ENCODE measurements around the gene PEX19.

The PEX19 gene

DNA sequence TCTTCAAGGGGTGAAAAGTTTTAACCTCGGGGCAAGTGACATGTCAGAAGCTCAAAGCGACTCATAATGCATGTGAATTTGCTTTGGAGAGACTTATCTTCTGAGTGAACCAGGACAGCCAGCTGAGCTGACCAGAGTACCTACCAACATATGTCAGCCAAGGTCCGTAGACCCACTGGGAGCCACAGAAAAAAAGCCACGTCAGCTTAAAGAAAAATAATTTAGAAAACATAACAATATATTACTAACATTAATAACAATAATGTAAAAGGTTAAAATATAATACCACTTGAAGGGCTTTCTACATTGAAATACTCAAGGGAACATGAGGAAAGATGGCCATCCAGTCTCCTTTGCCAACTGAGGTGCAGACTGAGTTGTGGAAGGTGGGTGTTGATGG lies 6.9 kb downstream of the PEX19 start:
- DNase-seq (ENCODE audit: low read depth) = no peak

DNA sequence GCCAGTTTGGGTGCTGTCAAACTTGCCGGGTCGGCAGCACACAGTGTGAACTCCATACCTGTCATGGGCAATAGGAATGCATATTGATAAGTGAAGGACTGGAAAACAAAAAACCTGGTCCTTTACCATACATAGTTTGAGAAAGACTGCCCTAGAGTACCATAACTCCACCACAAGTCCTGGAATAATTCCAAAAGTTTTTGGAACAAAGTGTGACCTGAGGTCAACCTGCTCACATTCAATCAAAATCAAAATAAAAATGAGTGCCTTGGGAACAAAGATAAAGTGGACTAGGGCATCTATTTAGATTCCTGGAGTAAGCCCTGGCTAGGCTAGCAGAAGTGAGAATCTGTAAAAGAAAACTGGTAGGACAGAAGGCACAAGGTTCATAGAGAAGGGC lies 7.6 kb downstream of the PEX19 start:
- no peak for DNase-seq (ENCODE audit: low read depth)

DNA sequence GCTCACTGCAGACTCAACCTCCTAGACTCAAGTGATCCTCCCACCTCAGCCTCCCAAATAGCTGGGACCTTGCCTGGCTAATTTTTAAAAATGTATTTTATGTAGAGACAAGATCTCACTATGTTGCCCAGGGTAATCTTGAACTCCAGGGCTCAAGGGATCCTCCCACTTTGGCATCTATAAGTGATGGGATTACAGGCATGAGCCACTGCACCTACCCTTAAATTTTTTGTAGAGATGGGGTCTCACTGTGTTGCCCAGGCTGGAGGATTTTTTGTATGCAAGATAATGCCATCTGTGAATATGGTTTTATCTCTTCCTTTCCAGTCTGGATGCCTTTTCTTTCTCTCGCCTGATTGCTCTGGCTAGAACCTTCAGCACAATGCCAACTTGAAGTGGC lies 13.9 kb downstream of the PEX19 start:
- DNase-seq (ENCODE audit: low read depth) = no peak

DNA sequence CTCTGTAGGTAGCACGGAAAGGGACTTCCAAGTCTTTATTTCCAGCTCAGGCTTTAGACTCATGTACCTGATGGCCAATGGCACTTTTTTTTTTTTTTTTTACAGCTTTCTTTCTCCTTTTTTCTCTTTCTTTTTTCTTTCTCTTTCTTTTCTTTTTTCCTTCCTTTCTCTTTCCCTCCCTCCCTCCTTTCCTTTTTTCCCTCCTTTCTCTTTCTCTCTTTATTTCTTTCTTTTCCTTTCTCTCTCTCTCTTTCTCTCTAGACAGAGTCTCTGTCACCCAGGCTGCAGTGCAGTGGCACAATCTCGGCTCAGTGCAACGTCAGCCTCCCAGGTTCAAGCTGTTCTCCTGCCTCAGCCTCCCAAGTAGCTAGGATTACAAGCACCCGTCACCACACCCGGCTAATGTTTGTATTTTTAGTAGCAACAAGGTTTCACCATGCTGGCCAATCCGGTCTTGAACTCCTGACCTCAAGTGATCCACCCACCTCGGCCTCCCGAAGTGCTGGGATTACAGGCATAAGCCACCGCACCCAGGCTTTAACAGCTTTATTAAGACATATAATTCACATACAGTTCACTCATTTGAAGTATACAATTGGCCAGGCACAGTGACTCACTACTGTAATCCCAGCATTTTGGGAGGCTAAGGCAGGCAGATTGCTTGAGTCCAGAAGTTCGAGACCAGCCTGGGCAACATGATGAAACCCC lies 17.5 kb downstream of the PEX19 start:
- DNase-seq (ENCODE audit: low read depth) = no peak

DNA sequence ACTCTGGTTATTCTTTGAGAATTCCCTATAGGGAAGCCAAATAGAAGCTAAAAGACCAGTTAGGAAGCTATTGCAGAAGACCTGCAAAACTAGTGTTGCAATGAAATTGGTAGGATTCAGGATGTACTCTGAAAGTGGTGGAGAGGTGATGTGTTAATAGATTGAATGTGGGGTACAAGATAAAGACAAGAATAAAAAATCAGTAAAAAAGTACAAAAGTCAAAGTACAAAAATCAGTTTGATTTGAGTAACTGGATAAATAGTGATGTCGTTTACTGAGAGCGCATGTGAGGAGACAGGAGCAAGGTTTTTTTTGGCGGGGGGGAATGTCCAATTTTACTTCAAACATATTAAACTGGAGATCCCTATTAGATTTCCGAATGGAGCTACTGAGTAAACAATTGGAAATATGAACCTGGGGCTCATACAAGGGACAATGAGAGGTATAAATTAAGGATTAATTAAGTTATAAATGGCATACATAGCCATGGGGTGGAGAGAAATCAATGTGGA lies 20.1 kb downstream of the PEX19 start:
- DNase-seq (ENCODE audit: low read depth) = no peak

DNA sequence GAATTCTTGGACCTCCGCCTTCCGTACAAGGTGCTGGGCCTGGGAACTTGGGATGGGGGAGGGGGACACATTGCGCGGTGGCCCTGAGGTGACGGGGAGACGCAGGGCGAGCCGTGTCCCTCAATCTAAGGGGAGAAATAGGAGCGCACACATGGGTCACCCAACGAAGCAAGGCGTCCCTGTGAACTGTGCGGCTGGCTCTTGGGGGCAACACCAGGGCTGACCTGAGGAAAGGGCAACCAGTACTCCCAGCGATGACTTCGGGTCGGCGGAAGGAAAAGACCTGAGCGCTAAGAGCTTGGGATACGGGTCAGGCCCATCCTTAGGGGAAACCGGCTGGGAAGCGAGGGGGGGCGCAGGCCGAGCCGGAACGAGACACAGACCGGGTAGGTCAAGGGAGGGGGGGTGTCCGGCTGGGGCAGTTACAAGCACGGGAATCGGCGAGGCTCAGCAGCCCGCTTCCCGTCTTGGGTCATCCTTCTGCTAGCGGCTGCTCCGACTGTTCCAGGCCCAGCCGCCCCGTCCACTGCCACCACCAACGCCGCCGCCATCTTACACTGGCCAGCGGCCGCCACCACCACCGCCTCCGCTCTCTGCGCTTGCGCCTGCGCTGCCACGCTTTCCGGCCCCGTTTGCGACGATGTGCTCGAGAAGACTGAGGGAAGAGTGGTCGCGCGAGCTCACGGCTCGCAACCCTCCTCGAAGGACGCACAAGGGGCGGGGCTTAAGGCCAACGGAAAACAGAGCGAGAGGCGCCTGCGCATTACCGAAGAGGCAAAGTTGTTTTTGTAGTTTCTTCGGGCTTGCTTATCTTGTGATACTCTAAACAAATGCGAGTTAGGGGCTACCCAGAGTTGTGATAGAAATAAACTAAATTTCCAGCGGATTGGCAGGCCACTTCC lies 22.8 kb downstream of the PEX19 start, which contains the start of gene DCAF8:
DCAF8 (minus strand) TSS at position 657 of the 902 bp plus-strand sequence. CDS start 18,541 bp downstream, outside the sequence.
- DNase-seq (ENCODE audit: low read depth) = peak; percentile 96

DNA sequence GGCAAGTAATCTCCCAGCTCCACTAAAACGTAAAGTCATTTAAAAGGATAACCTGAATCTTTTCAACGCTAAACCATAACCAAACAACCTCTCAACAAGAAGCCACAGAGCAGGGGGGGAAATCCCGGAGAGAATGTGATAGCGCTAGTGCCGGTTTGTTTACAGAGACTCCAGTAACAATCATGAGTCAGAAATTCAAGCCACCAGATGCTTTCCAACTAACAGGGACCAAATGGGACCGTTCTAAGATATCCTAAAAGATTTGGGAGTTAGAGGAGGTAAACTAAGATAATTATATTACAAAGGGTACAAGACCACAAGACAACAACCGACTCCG lies 23.4 kb downstream of the PEX19 start:
- peak; percentile 57 for DNase-seq (ENCODE audit: low read depth)

DNA sequence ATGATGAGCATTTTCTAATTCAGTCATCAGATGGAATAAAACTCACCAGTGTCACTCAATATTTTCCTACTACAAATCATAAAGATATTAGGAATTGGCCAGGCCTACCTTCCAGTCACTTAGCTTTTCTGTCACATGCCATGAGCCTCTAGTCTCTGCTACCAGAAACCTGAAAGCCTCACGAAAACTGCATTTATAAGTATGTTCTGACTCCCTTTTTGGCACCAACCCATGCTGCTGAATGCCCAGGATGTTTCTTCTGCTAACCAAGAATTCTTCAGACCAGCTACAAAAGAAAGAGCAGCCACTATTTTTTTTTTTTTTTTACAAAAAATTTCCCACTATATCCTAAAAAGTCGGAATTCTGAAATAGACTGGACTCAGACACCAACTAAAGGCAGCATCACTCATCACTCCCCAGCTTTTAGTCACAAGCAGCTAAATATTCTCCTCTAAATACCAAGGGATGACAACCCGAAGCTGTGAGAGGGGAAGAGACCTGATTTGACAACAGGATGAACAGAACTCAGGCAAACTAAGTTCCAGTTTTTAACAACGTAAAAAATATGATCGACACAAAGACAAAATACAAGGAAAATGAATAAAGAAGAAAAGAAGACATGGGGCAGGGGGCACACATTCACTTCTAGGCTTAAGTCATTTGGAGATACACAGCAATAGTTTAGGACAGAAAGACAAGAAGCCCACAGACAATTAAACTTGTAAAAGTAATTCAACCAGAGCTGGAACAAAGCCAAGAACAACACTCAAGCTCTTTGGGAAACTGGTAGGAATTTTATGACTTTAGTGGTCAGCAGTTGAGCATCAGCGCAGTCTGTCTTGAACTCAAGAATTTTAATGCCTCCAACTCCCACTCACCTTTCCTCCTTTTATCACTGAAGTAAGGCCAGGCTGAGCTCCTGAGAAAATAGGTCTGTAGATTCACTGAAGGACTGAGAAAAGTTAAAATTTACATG lies 24.2 kb downstream of the PEX19 start:
- DNase-seq (ENCODE audit: low read depth) = peak; percentile 55

DNA sequence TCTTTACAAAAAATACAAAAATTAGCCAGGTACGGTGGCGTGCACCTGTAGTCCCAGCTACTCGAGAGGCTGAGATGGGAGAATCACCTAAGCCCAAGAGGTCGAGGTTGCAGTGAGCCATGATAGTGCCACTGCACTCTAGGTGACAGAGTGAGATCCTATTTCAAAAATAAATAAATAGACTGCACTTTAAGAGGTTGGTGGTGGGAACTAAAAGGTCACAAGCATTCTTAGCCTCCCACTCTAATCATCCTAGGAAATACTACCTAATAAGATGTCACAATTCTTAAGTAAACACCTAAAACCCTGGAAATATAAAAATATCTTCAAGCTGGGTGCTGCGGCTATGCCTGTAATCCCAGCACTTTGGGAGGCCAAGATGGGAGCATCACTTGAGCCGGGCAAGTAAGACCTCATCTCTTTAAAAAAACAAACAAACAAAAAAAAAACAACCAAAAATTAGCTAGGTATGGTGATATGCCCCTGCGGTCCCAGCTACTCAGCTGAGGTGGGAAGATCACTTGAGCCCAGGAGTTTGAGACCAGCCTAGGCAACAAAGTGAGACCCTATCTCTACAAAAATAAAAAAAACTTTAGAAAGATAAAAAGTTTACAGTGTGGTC lies 26.6 kb downstream of the PEX19 start:
- no peak for DNase-seq (ENCODE audit: low read depth)

DNA sequence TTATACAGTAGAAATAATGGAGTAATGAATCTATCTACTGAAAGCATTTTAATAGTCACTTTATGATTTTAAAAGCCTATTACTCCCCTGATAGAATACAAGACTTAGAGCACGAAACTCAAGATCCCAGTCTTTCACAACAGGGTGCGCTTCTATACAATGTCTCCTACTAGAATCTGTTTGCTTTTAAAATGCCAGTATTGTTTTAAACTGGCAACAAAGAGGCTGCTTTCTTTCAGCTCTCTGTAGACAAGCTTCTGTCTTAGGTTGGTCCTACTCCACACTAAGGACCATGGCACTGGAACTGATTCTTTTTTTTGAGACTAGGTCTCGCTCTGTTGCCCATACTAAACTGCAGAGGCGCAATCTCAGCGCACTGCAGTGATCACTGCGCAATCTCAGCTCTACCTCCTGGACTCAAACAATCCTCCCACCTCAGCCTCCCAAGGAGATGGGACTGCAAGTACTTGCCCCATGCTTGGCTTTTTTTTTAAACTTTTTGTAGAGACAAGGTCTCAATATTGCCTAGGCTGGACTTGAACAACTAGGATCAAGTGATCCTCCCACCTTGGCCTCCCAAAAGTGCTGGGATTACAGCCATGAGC lies 27.4 kb downstream of the PEX19 start:
- no peak for DNase-seq (ENCODE audit: low read depth)

DNA sequence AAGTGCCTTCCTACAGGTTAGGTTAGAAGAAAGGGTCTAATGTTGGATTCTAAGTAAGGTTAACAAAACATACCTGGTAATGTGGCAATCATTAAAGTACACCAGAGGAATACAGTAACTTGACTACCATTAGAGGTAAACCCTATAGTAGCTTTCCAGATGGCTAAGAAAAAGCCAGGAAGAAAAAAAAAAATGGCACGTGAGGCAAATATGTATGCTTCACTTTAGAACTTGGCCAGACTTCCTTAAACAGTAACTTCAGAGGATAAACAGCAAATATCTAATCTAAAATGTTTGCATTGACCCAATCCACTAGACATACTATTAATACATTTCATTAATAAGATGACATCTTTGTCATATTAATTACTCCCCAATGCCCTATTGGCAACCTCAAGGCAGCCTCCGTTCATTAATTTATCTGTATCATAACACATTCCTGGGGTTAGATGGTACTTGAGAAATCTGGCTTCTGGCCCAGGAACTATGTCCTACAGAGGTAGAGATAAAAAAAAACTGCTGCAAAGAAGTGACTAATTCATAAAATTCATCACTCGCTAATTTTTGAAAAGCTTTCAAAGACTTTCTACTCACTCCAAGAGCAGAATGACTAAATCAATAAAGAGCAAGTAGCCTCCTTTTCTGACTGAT lies 28.4 kb downstream of the PEX19 start:
- no peak for DNase-seq (ENCODE audit: low read depth)

DNA sequence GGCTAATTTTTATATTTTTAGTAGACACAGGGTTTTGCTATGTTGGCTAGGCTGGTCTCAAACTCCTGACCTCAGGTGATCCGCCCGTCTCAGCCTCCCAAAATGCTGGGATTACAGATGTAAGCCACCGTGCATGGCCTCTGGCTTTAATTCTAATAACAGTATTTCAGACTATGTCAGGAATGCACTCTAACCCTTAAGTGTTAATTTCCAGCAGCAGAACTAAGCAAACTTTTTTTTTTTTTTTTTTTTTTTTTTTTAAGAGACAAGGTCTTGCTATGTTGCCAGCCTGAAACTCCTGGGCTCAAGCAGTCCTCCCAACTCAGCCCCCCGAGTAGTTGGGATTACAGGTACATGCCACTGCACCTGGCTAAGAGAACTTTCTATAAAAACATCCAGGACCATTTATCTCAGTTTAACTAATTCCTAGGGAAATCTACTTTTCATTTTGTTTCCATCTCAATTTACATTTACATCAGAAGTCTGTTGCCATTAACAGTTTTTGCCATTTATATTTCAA lies 29.1 kb downstream of the PEX19 start:
- DNase-seq (ENCODE audit: low read depth) = no peak

DNA sequence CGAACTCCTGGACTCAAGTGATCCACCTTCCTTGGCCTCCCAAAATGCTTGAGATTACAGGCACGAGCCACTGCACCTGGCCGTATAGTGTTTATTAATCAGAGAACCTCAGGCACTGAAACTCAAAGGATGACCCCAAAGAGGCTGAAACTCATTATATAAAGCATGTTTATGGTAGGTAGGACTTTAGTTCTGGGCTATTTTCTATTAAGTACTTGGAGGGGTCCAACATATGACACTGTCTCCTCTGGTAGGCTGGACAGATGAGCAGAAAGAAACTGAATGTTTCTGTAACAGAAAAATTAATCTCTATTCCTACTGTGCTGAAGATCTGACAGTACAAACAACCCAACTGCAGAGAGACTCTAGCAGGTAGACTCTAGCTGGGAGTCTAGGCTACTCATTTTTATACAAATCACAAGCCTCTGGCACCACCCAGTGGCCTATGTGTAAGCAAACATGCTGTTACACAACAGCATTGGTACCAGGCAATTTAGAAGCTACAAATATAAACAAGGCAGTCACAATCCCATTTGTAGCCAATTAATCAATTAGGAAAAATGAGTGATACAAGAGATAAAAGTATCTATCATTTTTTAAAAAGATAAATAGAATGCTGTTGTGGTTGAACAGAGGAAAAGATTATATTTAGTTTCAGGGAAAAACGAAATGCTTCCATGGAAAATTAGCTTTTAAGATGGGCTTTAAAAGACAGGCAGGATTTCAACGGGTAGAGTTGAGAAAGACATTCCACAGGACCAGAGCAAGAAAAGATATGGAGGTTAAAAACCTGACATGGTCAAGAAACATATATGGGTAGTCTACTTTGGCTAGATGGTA lies 33.0 kb downstream of the PEX19 start:
- DNase-seq (ENCODE audit: low read depth) = peak; percentile 67

DNA sequence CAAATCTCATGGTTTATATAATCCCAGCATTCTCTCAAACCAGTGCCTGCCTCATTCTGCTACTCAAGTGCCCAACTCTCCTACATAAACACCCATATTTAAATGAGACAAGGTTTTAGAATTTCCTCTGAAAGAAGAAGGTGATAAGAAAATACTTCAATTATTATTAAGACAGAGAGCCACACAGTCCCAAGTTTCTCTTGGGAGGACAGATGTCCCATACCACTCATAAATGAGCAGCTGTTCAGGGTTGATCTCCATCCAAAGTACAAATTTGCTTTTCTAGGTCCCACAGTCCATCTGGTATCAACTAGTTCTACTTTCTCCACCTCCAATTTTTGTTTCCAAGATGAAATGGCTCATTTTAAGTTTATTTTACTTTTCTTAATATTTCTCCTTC lies 33.9 kb downstream of the PEX19 start:
- DNase-seq (ENCODE audit: low read depth) = no peak

DNA sequence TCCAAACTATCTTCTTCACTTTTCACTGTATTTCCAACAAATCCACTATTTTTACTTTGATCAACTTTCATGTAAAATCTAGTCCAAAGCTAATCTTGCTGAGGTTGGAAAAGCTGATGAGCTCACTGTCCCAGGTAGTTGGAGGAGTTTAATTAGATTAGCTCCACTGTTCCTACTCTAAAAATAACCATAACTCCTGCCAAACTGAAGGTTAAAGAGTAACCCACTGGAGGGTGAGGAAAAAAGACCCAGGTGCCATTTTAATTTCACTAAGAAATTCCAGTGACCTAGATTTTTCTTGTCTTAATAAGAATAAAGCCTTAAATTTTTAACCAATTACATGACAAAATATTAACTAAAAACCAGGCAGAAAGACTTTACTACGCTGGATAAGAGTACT lies 37.9 kb downstream of the PEX19 start:
- DNase-seq (ENCODE audit: low read depth) = no peak

DNA sequence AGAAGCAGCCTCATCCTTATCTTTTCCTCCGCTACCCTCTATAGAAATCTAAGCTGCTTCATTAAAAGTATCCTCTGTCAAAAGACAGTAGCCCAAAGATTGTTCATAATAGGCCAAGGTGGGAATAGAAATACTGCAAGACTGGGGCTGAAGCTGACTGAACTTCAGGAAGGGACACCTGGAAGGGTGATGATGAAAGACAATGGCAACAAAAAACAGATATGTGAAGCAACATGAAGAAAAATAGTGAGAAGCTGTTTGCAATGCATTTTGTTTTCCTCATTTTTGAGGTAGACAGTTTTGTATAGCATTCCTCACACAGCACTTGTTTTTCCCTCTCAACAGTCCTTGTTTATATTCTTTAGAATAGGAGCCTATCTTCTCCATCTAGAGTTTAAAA lies 39.5 kb downstream of the PEX19 start:
- no peak for DNase-seq (ENCODE audit: low read depth)

DNA sequence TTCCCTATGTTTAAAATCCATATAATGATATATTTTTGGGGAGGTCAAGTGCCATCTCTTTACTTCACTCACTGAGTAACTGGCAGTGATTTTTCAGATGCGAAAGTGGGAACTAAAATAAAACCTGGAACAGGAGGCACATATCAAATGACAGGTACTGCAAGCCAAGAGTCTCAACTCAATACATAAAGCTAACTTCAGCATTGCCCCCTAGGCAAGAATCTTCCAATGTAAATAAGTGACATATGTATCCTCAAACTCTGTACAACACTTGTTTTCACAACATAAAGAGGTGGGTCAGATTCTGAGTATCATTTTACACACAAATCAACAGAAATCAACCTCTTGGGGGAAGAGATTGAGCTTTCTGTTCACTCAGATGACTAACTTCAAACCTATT lies 40.7 kb downstream of the PEX19 start:
- no peak for DNase-seq (ENCODE audit: low read depth)

DNA sequence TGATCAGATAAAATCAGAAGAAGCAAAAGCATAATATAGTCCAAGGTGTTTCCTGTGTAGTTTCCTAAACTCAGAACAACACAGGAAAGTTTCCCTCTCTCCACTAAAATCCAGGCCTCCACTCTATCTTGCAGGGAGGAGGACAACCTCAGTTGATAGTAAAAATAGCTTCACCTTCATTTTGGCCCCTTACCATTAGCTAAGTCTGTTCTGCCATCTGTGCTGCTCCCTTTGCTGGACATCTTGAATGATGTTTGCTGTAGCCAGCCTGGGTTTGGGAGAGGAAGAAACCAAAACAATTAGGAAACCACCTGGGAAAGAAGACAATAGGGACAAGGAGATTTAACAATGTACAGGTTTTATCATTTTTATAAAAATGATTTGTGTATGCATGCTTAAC lies 41.2 kb downstream of the PEX19 start:
- no peak for DNase-seq (ENCODE audit: low read depth)

DNA sequence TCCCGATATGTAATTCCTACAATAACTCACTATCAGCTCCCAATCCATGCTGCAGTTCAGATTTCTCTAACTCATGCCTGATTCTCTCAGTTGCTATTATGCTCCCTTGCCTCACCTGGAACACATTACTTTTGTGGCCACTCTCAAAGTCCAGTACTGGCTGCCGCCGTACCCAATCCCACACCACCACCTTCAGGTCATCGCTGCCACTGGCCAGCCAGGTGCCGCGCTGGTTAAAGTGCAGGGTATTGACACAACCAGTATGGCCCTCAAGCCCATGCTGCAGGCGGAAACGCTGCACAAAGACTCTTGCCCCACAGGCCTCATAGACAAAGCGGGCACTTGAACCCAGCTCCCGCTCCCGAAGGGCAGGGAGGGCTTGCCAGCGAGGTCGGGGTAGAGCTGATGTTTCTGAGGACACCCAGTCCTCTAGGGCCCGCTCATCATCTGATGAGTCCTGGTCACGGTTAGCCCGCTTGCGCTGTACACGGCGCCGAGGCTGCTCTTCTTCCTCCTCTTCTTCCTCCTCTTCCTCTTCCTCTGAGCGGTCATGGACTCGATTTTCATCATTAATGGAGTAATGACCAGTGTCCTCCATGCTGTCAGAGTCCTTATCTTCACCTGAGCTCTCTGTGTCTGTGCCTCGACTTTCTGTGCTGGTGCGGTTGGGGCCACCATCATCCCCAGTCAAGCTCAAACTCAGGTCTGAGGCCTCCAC lies 45.2 kb downstream of the PEX19 start:
- DNase-seq (ENCODE audit: low read depth) = no peak
